Subcutaneous adipose tissue (tissue), 4 donors: ENCODE measurements around the gene OSBPL10. TPM values are rescaled to one million over a fixed set of nuclear protein-coding genes. Genes with fewer than 3 reads are reported as not detected.

Experiments used
- total RNA-seq, 4 donors: library from RNA; depleted of rRNA; stranded (reverse); fragments of >200 nt; gene quantifications; one replicate each; pipeline ENCODE4 v1.1.0, GENCODE V29; 2016
- TF ChIP-seq, protein P1 (sequence below): fragments of 450-650 bp; IDR thresholded peaks from one replicate; pipeline ENCODE4 v1.5.1; 2016; ENCODE audit warnings: low read depth, mild to moderate bottlenecking, control low read depth, antibody characterized with exemption, moderate library complexity

OSBPL10 gene
- total RNA-seq, 4 donors from 2014 or later, result 7.3 to 72.7 (median 26.0) TPM

DNA sequence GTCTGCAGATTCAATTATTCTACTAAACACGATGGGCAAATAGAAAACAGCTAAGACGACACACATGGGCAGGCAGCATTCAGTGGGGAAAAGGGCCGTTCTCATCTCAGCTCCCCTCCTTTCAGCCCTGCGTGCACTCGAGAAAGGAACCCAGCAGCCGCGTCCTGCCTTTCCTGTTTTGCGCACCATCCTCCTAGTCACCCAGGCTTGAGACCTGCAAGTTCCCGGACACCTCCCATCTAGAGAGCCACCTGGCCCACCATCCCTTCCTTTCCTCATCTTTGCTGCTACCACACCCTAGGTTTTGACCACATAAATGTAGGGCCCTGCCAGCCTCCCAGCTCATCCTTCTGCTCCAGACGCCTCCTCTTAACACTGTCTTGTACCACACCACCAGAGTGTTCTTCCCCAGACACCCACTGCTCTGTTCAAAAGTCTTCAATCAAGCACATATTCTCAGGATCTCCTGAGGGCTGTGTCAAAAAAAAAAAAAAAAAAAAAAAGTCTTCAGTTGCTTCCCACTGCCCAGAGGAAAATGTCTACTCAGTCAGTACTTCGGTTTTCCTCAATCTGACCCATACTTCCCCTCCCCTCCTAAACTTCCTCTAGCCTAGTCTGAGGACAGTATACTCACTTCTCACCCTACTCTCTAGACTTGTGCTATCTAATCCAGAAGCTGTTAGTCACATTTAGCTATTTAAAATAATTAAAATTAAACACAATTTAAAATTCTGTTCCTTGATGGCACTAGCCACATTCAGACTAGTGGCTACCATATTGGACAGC lies 266.4 kb downstream of the OSBPL10 start:
- TF ChIP-seq, protein P1, sequence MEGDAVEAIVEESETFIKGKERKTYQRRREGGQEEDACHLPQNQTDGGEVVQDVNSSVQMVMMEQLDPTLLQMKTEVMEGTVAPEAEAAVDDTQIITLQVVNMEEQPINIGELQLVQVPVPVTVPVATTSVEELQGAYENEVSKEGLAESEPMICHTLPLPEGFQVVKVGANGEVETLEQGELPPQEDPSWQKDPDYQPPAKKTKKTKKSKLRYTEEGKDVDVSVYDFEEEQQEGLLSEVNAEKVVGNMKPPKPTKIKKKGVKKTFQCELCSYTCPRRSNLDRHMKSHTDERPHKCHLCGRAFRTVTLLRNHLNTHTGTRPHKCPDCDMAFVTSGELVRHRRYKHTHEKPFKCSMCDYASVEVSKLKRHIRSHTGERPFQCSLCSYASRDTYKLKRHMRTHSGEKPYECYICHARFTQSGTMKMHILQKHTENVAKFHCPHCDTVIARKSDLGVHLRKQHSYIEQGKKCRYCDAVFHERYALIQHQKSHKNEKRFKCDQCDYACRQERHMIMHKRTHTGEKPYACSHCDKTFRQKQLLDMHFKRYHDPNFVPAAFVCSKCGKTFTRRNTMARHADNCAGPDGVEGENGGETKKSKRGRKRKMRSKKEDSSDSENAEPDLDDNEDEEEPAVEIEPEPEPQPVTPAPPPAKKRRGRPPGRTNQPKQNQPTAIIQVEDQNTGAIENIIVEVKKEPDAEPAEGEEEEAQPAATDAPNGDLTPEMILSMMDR, result no peak

- TF ChIP-seq, protein P1, result no peak
Measured at GRCh38 chr3:31713816-31714215, 267.2 kb downstream of the OSBPL10 start.

GRCh38 chr3:31710123-31710803 lies 270.8 kb downstream of the OSBPL10 start:
- TF ChIP-seq, protein P1, result no peak

DNA sequence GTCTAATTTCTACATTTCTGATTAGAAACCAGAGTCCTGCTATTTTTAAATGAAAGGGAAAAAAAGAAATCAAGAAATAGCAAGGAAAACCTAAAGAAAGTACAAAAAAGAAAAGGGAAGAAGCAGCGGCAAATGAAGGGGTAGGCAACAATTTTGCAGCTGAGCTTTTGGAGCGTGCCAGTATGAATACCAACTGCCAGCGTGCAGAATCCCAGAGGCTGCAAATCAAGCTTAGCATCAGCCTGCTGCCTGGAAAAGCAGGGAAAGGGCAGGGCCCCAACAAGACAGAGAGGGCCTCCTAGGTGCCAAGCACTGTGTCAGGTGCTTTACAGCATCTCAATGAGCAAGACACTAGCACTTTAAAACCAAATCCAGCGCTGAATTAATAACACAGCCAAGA lies 271.5 kb downstream of the OSBPL10 start:
- TF ChIP-seq, protein P1, result no peak

GRCh38 chr3:31709005-31709404 lies 272.1 kb downstream of the OSBPL10 start:
- TF ChIP-seq, protein P1, result no peak

GRCh38 chr3:31707286-31707685 lies 273.8 kb downstream of the OSBPL10 start:
- TF ChIP-seq, protein P1, result no peak

DNA sequence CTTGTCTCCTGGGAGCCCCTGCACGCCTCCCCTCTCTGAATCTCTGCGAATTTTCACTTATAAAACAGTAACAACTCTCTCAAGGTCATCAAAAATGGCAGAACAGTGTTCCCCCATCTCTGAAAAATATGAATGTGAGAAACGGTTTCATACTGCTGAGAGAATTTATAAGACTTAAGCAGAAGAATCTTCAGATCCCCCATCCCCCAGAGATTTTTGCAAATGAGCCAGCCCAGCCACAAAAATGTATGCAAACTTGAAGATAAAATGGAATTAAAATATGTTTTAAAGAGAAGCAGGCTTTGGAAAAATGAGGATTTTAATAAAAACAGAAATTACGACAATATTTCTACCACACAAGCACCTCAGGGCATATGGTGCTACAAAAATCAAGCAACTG lies 275.3 kb downstream of the OSBPL10 start:
- TF ChIP-seq, protein P1, result no peak
